ENCODE data around the gene RRP1B. TPM values are rescaled to one million over a fixed set of nuclear protein-coding genes. Genes with fewer than 3 reads are reported as not detected.
A peak's percentile ranks its signal among the peaks of the same experiment; 100 is the strongest.

The RRP1B gene
- total and polyA plus RNA-seq, 8 donors, result 4.0 to 23.6 (median 10.3) TPM

DNA sequence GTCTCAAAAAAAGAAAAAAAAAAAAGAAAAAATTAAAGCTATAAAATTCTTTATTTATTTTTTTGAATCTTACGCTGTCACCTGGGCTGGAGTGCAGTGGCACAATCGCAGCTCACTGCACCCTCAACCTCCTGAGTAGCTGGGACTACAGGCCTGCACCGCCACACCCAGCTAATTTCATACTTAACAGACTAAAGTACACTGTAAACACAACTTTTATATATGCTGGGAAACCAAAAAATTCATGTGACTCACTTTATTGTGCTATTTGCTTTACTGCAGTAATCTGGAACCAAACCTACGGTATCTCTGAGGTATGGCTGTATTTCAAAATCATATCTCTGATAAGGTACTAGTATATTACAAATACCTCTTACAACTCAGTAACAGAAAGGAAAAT is 40.4 kb upstream of the RRP1B start:
- H3K4me3 ChIP-seq, result no peak overlapping the region
- H3K9me3 ChIP-seq, result peaks cover 0 to 20% (median 14%) of the 10 kb centered on the region in 4 donors
- H3K36me3 ChIP-seq, result no peaks in the 10 kb centered on the region
- intact Hi-C loops (cut with DNase I; ENCODE audit: low total_unique reads), result no loop called here
- DNase-seq, result peak; percentile 57 to 59
- H3K27me3 ChIP-seq, result no peaks in the 10 kb centered on the region
- peak overlapping the region; percentile 59 to 84 (median 72) for H3K27ac ChIP-seq
- no peaks in the 10 kb centered on the region for H3K4me1 ChIP-seq
- TF ChIP-seq, protein P1, sequence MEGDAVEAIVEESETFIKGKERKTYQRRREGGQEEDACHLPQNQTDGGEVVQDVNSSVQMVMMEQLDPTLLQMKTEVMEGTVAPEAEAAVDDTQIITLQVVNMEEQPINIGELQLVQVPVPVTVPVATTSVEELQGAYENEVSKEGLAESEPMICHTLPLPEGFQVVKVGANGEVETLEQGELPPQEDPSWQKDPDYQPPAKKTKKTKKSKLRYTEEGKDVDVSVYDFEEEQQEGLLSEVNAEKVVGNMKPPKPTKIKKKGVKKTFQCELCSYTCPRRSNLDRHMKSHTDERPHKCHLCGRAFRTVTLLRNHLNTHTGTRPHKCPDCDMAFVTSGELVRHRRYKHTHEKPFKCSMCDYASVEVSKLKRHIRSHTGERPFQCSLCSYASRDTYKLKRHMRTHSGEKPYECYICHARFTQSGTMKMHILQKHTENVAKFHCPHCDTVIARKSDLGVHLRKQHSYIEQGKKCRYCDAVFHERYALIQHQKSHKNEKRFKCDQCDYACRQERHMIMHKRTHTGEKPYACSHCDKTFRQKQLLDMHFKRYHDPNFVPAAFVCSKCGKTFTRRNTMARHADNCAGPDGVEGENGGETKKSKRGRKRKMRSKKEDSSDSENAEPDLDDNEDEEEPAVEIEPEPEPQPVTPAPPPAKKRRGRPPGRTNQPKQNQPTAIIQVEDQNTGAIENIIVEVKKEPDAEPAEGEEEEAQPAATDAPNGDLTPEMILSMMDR (IDR thresholded peaks at IDR 0.05), result no peak
- TF ChIP-seq EP300 (IDR thresholded peaks at IDR 0.05) (no peak), POLR2AphosphoS5 (IDR thresholded peaks at IDR 0.05) (peak in 2 of 3 donors; percentile 34 to 61)
- 36 to 62% (median 49%) methylated on average over 4 of the region's 4 CpGs for WGBS, 5 donors

DNA sequence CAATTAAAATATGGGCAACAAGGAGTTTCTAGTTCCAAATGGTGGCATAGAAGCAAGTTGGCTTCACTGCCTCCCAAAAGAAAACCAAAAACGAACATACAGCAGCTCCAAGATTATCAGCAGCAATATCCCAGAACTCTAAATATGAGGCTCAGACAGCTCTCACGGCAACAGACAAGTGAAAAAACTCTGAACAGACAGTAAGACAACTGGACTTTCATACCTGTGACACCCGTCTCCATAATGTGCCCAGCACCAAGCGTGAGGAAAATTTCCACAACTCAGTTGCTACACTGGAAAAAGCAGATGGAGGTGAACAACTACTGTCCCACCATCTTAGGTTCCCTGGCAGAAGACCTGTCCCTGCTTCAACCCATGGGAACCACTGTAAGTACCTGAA is 40.0 kb upstream of the RRP1B start:
- Histone ChIP-seq H3K4me3 (no peak overlapping the region), H3K36me3 (no peaks in the 10 kb centered on the region), H3K27ac (peak overlapping the region; percentile 15 to 82 (median 59)), H3K9me3 (peaks cover 0 to 20% (median 14%) of the 10 kb centered on the region in 4 donors), H3K27me3 (no peaks in the 10 kb centered on the region), H3K4me1 (no peaks in the 10 kb centered on the region)
- intact Hi-C loops (cut with DNase I; ENCODE audit: low total_unique reads), result no loop called here
- TF ChIP-seq POLR2A (IDR thresholded peaks at IDR 0.05) (no peak), EP300 (IDR thresholded peaks at IDR 0.05) (no peak), POLR2AphosphoS5 (IDR thresholded peaks at IDR 0.05) (no peak)
- TF ChIP-seq, protein P1 (IDR thresholded peaks at IDR 0.05), result no peak
- DNase-seq, result no peak
- 44 to 79% (median 67%) methylated on average over 4 of the region's 4 CpGs for WGBS, 5 donors

DNA sequence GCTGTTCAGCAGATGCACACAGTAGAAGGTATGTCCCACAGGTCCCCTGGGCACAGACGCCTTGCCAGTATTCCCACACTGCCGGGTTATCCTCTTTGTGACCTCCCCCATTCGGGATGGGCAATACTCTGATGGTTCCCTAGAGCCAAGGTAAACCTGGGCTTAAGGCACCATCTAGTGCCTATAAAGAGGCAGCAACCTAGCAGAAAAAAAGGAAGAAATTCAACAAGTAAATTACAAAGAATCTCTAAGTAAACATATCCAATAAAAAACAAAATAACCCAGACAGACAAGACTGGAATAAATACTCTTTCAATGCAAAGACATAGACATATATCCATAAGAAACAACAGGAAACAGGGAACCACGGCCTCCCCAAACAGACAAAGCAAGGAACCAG is 39.5 kb upstream of the RRP1B start:
- H3K27ac ChIP-seq, result peak overlapping the region; percentile 15 to 82 (median 59)
- H3K4me3 ChIP-seq, result no peak overlapping the region
- DNase-seq, result no peak
- 65 to 91% (median 81%) methylated on average over 4 of the region's 4 CpGs for WGBS, 5 donors
- no peaks in the 10 kb centered on the region for H3K27me3 ChIP-seq
- H3K36me3 ChIP-seq, result no peaks in the 10 kb centered on the region
- no peaks in the 10 kb centered on the region for H3K4me1 ChIP-seq
- intact Hi-C loops (cut with DNase I; ENCODE audit: low total_unique reads), result no loop called here
- H3K9me3 ChIP-seq, result peaks cover 0 to 20% (median 14%) of the 10 kb centered on the region in 4 donors
- no peak for TF ChIP-seq EP300 (IDR thresholded peaks at IDR 0.05)
- TF ChIP-seq, protein P1 (IDR thresholded peaks at IDR 0.05), result no peak
- TF ChIP-seq POLR2AphosphoS5 (IDR thresholded peaks at IDR 0.05), result no peak
- no peak for TF ChIP-seq POLR2A (IDR thresholded peaks at IDR 0.05)

DNA sequence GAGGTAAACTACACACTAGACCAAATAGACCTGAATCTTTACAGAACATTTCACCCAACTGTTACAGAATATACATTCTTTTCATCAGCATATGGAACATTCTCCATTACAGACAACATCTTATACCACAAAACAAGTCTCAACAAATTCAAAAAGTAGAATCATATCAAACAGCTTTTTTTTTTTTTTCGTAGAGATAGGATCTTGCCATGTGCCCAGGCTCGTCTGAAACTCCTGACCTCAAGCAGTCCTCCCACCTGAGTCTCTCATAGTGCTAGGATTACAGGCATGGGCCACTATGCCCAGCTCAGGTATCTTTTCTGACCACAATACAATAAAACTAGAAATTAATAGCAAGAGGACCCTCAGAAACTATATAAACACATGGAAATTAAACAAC is 36.6 kb upstream of the RRP1B start:
- TF ChIP-seq, protein P1 (IDR thresholded peaks at IDR 0.05), result no peak
- TF ChIP-seq POLR2A (IDR thresholded peaks at IDR 0.05), result no peak
- TF ChIP-seq POLR2AphosphoS5 (IDR thresholded peaks at IDR 0.05), result no peak
- TF ChIP-seq EP300 (IDR thresholded peaks at IDR 0.05), result no peak
- no peaks in the 10 kb centered on the region for H3K36me3 ChIP-seq
- intact Hi-C loops (cut with DNase I; ENCODE audit: low total_unique reads), result no loop called here
- H3K9me3 ChIP-seq, result peaks cover 0 to 20% (median 14%) of the 10 kb centered on the region in 4 donors
- 77 to 90% (median 87%) methylated on average over 2 of the region's 2 CpGs for WGBS, 5 donors
- peaks cover 0 to 7% (median 3%) of the 10 kb centered on the region in 4 donors for H3K4me1 ChIP-seq
- no peak for DNase-seq
- H3K27ac ChIP-seq, result no peak overlapping the region
- H3K4me3 ChIP-seq, result no peak overlapping the region
- no peaks in the 10 kb centered on the region for H3K27me3 ChIP-seq

Data from stomach (tissue), 9 donors.